Measurements from ENCODE around the gene CEP112.

Gene CEP112

DNA sequence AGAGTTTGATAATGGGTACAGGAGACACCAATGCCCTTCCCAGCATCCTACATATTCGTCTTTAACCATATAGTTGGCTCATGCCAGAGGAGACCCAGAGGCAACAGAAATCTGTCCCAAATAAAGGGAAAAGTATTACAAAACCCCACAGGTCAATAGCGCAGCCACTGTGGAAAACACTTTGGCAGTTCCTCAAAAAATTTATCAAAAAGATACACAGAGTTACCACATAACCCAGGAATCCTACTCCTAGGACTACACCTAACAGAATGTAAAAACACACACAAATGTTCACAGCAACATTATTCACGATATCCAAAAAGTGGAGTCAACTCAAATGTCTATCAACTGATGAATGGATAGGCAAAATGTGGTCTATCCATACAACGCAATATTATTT lies 135.8 kb downstream of the CEP112 start:
- DNase-seq: no peak

DNA sequence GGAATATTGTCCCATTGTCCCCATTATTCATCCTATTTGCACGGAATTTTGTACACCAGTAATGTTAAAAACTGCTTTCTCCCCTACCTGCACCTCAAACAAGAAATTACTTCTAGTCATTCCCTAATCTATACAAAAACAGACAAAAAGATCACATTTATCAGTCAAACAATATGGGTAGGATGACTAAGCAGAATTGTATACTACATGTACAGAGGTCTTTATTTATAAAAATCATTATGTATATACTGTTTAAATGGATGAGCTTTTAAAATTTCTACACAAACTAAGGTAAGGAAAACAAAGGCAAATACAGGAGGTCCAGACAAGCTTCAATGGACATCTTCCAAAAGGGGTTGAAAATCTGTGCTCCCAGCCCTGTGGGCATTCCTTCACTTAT lies 137.7 kb downstream of the CEP112 start:
- DNase-seq: no peak

DNA sequence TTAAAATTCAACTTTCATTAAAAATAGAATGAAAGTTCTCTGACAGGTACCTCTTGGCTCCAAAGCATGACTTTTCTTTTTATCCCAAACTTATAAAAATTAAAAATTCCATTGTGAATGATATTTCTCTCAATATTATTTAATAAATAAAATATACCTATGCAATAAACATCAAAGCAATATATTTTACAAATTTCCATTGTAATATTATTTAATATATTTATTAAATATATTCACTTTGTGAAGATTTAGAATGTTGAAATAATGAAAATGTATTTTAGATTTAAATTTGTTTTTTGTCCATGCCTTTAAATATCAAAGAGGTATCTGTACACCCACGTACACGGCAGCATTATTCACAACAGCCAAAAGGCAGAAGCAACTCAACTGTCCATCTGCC lies 147.8 kb downstream of the CEP112 start:
- no peak for DNase-seq

DNA sequence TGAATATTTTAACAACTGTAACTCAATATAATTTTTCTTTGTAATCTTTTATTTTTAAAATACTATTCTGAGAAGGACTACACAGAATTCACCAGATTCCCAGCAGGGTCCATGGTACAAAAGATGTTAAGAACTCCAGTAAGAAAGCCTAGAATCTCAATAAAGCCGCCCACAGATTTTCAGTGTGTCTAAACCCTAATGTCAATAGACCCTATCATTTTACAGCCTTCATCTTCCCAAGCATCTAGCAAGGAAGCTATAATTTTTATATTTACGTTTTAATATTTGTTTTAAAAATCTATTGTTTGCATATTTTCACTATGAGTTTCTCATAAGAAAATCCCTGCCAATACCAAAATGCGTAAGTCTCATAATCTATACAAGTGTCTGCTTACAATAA lies 148.5 kb downstream of the CEP112 start:
- no peak for DNase-seq

DNA sequence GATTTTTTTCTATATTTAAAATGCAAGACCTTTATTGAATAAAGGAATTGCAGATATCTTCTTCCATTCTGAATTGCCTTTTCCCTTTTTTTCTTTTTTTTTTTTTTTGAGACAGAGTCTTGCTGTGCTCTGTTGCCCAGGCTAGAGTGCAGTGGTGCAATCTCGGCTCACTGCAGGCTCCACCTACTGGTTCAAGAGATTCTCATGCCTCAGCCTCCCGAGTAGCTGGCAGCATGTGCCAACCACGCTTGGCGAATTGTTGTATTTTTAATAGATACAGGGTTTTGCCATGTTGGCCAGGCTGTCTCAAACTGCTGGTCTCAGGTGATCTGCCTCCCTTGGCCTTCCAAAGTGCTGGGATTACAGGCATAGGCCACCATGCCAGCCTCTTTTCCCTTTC lies 151.5 kb downstream of the CEP112 start:
- DNase-seq: no peak

DNA sequence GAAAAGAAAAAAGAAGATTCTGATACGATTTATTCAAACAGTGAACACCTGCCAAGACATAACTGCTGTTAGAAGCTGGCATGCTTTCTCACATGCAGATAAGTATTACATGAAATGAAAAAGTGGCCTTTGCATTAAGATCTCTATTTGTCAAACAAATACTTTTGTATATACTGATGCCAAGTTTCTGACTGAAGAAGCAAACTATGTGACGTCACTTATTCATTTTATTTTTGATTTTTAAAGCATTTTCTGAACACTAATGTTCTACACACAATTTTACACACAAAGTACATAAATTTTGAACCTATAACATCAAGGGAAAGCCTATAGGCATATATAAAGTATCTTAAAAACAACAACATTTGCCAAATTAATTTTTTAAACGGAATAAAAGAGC lies 153.8 kb downstream of the CEP112 start:
- no peak for DNase-seq

DNA sequence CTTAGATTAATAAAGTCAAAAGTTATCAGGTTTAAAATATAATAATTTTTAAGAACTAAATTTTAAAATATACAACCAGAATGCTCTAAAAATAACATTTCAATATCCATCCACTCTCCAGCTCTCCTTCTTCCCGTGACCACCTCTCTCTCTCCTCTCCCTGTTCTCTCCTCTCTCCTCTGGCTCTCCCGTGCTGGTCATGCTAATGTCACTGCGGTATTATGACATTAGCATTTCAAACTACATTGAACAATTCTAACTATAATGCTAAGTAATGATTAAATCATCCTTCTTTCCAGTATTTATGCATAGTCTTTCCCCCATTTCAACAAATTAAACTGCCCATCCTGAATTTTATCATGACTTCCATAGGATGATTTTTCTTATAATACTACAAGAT lies 154.7 kb downstream of the CEP112 start:
- no peak for DNase-seq

DNA sequence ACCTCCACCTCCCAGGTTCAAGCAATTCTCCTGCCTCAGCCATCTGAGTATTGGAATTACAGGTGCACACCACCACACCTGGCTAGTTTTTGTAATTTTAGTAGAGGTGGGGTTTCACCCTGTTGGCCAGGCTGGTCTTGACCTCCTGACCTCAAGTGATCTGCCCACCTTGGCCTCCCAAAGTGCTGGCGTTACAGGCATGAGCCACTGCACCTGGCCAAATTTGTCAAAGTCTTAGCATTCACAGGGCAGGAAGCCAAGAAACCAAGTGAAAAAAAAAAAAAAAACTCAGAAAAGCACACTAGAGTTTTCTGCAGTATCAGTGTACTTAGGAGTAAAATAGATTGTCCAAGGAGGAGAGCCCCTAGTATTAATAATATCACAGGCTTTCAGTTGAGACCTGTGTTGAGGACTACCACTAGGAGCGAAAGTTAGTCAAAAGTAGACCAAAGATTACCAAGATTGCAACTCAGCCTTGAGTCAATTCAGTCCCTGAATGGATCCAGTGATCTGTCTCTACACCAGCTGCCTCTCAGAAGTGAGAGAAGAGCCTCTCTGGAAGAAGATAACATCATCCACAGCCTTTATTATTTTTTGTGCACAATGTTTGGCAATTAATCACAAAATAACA lies 159.7 kb downstream of the CEP112 start:
- no peak for DNase-seq

DNA sequence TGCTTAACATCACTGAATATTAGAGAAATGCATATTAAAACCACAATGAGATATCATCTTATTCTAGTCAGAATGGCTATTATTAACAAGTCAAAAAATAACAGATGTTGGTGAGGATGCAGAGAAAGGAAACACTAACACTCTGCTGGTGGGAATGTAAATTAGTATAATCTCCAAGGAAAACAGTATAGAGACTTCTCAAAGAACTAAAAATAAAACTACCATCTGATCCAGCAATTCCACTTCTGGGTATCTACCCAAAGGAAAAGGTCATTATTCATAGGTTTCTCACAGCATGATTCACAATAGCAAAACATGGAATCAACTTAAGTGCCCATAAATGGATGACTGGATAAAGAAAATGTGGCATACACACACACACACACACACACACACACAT lies 166.4 kb downstream of the CEP112 start:
- no peak for DNase-seq

DNA sequence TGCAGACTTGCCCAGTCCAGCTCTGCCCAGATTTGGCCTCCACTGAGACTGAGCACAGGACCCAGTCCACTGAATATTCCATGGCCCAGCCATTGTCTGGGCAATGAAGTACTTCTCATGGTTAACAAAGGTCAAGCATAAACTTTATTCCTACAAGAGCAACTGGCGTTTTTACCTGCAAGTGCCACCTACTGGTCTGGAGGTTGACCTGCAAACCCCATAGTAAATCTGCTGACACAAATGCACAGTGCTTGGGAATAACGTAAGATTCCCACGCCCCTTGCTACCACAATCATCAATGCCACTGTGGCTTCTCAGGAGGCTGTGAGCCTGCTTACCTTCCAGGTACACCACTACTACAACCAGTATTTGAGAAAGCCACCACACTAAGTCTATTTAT lies 170.2 kb downstream of the CEP112 start:
- no peak for DNase-seq

DNA sequence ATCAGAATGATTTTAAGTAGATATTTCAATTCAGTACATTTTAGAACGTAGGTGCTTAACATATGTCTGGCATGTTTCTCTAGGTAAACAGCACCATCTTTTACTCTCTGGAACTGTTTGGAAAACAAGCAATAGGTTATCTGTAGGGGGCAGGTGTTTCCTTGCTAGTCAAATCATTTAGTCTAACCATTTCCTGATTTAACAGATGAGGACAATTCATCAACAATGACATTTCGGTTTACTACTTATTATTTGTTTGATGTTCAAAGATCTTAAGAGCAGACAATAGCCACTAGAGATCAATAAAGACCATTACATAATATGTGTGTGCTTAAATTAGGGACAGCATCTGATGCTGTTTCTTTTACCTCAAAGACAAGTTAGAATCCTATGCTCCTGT lies 173.1 kb downstream of the CEP112 start:
- no peak for DNase-seq

DNA sequence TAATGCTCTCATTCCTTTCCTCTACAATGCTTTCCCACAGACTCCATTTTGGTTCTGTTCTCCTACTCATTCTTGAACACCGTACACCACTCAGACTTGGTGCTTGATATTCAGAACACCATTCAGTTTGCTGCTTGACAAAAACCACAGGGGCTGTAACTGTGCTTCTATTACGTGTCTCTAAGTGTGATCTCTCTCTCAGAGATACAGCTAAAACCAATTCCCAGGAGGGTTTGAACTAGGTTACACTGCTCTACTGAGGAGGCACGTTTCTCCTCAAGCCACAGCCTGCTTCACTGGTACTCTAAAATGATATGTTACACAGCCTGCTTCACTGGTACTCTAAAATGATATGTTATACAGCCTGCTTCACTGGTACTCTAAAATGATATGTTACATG lies 175.7 kb downstream of the CEP112 start:
- no peak for DNase-seq

DNA sequence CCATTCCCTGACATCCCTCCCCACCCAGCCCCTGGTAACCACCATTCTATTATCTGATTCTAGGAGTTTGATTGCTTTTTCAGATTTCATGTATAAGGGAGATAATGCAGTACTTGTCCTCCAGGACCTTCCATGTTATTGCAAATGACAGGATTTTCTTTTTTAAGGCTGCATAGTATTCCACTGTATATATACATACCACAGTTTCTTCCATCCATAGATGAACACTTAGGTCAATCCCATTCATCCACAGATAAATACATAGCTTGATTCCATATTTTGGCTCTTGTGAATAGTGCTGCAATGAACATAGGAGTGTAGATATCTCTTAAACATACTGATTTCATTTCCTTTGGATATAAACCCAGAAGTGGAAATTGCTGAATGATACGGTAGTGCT lies 183.3 kb downstream of the CEP112 start:
- no peak for DNase-seq

DNA sequence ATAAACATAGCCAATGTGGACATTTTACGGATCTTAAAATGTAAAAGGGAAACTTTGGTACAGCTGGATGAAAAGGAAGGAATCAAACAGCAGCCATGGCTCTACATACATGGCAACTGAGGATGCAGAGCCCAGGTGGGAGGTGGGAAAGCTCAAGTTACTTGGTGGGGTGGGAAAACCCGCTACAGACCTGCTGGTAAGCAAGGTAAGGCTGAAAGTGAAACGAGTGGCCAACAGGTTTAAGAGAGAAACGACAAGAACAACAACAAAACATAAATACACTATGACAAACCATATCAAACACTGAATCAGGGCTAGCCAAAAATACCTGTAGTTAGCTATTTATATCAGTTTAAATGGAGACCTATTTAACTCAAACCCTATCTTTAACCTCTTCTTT lies 185.3 kb downstream of the CEP112 start:
- no peak for DNase-seq

DNA sequence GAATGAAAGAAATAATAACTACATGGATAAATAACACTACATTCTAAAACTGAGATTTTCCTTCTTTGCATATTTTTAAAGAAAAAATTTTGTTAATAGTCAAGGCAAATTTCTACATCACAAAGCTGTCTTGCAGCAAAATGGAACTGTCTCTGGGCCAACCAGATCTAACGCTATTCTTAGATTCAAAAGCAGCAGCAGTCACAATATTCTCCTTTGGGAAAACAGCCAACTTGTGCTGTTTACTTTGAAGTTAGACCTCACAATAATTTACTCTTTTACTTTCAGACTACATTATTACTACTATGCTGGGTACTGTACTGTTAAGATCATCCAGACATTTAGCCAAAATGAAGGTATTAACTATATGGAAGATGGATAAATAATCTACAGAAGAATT lies 189.1 kb downstream of the CEP112 start:
- DNase-seq: no peak

DNA sequence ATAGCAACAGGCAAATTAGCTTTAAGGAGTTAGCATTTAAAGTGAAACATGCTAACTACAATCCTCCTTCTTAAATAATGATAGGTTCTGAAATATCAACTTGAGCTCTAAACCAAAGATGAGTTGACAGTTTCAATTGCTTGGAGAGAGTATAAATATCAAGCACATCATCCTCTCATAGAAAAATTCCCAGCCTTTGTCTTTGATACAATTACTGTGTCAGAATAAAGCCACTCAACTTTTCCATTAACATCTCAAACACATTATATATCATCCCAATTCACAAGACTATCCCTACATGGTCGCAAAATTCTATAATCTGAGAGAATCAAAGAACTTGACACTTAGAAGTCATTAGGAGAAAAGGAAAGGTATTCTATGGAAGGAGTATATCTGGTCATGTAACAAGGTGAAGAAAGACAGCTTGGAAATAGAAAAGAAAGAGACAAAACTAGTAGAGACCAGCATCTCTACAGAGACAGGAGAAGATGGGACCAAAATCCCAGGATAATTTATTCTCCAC lies 189.8 kb downstream of the CEP112 start:
- DNase-seq: no peak

DNA sequence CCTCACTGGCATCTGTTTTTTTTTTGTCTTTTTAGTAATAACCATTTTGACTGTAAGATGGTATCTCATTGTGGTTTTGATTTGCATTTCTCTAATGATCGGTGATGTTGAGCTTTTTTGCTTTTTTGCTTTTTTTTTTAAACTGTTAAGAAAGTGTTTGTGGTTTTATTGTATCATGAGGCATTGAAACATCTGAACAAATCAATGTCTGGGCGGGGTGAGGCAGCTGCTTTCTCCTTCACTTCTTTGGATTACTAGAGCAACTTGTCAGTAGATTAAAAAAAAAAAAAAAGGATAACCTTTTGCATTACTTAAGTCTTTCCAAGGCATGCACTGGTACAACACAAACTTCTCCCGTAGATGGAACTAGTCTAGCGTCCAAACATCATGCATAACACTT lies 191.7 kb downstream of the CEP112 start:
- no peak for DNase-seq

DNA sequence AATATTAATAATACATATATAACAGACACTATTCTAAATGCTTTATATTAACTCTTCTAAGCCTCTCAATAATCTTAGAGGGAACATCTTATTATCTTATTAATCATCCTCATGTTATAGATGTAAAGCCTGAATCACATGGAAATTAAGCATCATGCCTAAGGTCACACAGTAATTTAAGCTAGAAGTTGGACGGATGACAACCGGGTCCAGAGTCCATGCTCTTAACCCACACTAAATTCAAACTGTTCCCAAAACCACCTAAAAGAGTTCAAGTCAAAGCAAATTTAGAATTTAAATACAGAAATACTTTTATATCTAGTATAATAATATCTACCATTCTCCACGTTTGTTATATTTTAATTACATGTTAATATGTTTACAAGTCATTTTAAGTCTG lies 193.3 kb downstream of the CEP112 start:
- DNase-seq: no peak

DNA sequence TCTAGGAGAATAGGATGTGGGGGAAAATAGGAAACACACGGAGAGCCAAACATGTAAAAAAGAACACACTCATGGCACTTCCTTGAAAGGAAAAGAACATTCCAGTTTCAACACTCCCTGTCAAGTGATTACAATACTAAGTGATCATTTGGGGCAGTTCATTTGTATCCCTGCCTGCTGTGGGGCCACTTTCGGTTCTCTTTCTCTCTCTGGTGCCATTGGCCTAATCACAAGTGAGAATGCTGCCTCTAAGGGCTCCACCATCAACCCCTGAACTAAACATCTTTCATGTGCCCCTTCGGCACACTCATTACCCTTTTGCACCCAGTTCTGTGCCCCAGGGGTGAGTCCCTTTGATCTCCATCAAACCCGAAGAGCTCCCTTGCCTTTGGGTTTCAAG lies 197.3 kb downstream of the CEP112 start:
- DNase-seq: no peak

DNA sequence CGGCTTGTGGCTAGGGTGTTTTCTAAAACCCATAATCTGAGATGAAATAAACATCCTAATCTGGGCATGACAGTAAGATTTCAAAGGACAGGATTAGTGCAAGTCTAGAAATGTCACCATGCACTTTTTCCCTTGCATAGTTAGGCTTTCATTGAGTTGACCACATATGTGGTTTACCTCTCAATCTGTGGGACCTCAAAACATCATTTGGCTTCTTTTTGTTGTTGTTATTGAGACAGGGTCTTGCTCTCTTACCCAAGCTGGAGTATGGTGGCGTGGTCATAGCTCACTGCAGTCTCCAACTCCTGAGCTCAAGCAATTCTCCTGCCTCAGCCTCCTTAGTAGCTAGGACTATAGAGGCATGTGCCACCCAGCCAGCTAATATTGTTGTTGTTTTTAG lies 197.8 kb downstream of the CEP112 start:
- DNase-seq: no peak

DNA sequence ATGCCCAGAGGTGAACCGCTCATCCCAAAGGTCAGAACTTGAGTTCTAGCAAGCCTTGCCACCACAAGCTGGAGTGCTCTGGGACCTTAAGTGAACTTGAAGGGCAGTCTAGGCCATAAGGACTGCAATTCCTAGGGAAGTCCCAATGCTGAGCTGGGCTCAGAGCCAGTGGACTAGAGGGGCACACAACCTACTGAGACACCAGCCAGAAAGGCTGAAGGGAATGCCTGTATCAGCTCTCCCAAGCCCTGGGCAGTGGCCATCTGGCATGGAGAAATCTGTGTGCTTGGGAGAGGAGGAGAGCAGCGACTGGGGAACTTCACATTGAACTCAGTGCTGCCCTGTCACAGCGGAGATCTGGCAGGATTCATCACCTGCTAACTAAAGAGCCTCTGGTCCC lies 201.3 kb downstream of the CEP112 start:
- DNase-seq: no peak

DNA sequence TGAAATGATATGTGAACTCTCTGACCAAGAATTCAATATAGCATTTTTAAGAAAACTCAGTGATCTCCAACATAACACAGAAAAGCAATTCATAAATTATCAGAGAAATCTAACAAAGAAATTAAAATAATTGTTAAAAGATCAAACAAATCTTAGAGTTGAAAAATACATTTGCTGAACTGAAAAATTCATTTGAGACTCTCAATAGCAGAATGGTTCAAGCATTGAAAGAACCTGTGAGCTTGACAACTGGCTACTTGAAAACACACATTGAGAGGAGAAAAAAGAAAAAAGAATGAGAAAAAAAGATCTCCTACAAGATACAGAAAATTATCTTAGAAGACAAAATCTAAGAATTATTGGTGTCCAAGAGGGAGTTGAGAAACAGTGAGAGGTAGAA lies 203.5 kb downstream of the CEP112 start:
- no peak for DNase-seq

DNA sequence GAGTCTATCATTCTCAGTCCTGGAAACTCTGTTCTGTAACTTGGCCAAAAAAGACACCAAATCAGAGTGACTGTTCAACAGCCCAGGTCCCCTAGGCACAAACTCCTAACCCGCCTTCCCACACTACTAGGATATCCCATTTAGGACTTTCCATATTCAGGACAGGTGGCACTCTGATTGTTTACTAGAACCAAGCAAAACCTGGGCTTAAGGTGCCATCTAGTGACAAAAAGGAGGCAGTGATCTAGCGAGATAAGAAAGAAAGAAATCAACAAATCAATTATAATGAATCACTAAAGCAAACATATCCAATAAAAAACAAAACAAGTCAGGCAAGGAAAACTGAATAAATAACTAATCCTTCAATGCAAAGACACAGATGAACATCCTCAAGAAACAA lies 203.9 kb downstream of the CEP112 start:
- DNase-seq: no peak

DNA sequence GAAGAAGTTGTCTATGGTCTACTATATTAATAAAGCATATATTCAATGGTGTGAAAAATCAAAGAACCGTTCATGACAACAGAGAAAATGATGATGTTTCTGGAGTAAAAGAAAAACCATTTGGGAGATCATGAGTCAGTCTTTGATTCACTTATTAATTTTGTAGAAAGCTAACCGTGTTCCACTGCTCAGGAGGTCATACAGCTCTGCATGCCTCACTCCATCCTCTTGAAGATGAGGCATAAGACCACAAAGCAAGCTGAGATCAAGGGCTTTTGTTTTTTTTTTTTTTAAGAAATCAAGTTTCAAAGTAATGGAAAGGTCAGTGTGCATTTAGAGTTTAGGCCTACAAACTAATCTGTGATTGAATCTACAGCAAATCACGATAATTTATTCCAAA lies 206.4 kb downstream of the CEP112 start:
- DNase-seq: no peak

DNA sequence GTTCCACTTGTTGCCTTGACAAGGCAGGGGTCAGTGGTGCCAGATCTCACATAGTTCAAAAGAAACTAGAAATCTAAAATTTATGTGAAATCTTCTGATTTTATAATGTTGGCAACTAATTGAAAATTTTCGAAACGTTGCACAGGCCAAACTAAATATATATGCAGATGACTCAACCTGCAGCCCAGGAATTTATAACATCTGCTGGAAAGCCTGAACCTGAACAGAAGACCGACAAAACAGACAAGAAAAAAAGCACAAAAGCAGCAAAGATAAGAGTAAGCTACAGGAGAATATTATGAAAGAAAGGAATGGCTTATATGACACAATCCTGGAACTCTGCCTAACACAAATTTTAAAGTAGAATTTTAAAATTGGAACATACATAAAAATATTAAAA lies 207.6 kb downstream of the CEP112 start:
- DNase-seq: no peak

DNA sequence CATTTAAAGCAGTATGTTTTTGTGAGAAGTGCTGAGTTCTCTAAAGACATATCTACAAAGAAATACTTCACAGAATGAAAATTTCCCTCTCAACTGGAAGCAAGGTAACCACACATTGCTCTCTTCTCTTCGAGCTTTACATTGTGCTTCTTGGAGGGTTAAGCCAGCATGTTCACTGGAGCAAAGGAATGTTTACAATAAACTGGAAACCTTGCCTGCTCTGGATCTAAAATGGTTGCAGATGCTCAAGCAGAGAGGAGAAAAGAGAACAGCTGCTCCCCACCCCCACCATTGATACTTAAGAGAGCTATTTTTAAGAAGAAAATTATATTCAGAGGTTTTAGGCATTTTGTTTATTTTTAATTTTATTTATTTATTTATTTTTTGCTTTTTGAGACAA lies 213.1 kb downstream of the CEP112 start:
- DNase-seq: no peak
